Parathyroid adenoma (tissue), 2 donors: ENCODE data around the gene IGF2BP1.

Experiments
- H2AFZ ChIP-seq: fragments of 300-600 bp; sonication (generic); one replicate; pipeline ENCODE4 v1.7.0; 2017; ENCODE audit warnings: antibody characterized with exemption, mild to moderate bottlenecking
- H3K27ac ChIP-seq: fragments of 300-600 bp; sonication (generic); one replicate; pipeline ENCODE4 v1.7.0; 2017
- H3K27me3 ChIP-seq: fragments of 300-600 bp; sonication (generic); one replicate; pipeline ENCODE4 v1.7.0; 2017; ENCODE audit warnings: low read length; ENCODE audit not compliant: control insufficient read depth, insufficient read depth
- H3K36me3 ChIP-seq: fragments of 300-600 bp; sonication (generic); one replicate; pipeline ENCODE4 v1.7.0; 2017; ENCODE audit warnings: low read length; ENCODE audit not compliant: control insufficient read depth, insufficient read depth
- H3K4me1 ChIP-seq: fragments of 300-600 bp; sonication (generic); one replicate; pipeline ENCODE4 v1.7.0; 2017; ENCODE audit warnings: control low read depth
- H3K4me2 ChIP-seq: fragments of 300-600 bp; sonication (generic); one replicate; pipeline ENCODE4 v1.7.0; 2017; ENCODE audit warnings: low read length
- H3K4me3 ChIP-seq: fragments of 300-600 bp; sonication (generic); one replicate; pipeline ENCODE4 v1.7.0; 2017; ENCODE audit warnings: low read depth, low read length
- H3K79me2 ChIP-seq: fragments of 300-600 bp; sonication (generic); one replicate; pipeline ENCODE4 v1.7.0; 2017; ENCODE audit warnings: control low read depth
- H3K9ac ChIP-seq: fragments of 300-600 bp; sonication (generic); one replicate; pipeline ENCODE4 v1.7.0; 2017; ENCODE audit warnings: mild to moderate bottlenecking
- H3K9me3 ChIP-seq: fragments of 300-600 bp; sonication (generic); one replicate; pipeline ENCODE4 v1.7.0; 2017; ENCODE audit warnings: low read length; ENCODE audit not compliant: control insufficient read depth
- TF ChIP-seq, protein P1 (sequence below): fragments of 300-600 bp; sonication (generic); IDR thresholded peaks from one replicate; pipeline ENCODE4 v1.7.0; 2017; ENCODE audit warnings: antibody characterized with exemption, mild to moderate bottlenecking
- donor health status: primary hyperparathyroidism.

Gene IGF2BP1

GRCh38 chr17:48990882-48991357 is 6.3 kb upstream of the IGF2BP1 start:
- no peak overlapping the region for H3K9ac ChIP-seq
- H3K9me3 ChIP-seq: no peaks in the 10 kb centered on the region
- no peaks in the 10 kb centered on the region for H3K4me1 ChIP-seq
- no peaks in the 10 kb centered on the region for H3K79me2 ChIP-seq
- TF ChIP-seq, protein P1, sequence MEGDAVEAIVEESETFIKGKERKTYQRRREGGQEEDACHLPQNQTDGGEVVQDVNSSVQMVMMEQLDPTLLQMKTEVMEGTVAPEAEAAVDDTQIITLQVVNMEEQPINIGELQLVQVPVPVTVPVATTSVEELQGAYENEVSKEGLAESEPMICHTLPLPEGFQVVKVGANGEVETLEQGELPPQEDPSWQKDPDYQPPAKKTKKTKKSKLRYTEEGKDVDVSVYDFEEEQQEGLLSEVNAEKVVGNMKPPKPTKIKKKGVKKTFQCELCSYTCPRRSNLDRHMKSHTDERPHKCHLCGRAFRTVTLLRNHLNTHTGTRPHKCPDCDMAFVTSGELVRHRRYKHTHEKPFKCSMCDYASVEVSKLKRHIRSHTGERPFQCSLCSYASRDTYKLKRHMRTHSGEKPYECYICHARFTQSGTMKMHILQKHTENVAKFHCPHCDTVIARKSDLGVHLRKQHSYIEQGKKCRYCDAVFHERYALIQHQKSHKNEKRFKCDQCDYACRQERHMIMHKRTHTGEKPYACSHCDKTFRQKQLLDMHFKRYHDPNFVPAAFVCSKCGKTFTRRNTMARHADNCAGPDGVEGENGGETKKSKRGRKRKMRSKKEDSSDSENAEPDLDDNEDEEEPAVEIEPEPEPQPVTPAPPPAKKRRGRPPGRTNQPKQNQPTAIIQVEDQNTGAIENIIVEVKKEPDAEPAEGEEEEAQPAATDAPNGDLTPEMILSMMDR: no peak
- H3K27me3 ChIP-seq: peaks cover 13% of the 10 kb centered on the region
- no peak overlapping the region for H3K4me2 ChIP-seq
- H2AFZ ChIP-seq: no peak overlapping the region
- H3K36me3 ChIP-seq: no peaks in the 10 kb centered on the region
- no peak overlapping the region for H3K27ac ChIP-seq
- no peak overlapping the region for H3K4me3 ChIP-seq

GRCh38 chr17:48992444-48992843 is 4.7 kb upstream of the IGF2BP1 start:
- H2AFZ ChIP-seq: no peak overlapping the region
- TF ChIP-seq, protein P1: no peak
- no peaks in the 10 kb centered on the region for H3K79me2 ChIP-seq
- peaks cover 21% of the 10 kb centered on the region for H3K27me3 ChIP-seq
- H3K4me2 ChIP-seq: no peak overlapping the region
- no peaks in the 10 kb centered on the region for H3K9me3 ChIP-seq
- H3K4me3 ChIP-seq: no peak overlapping the region
- no peak overlapping the region for H3K9ac ChIP-seq
- no peaks in the 10 kb centered on the region for H3K36me3 ChIP-seq
- H3K4me1 ChIP-seq: no peaks in the 10 kb centered on the region
- H3K27ac ChIP-seq: no peak overlapping the region

DNA sequence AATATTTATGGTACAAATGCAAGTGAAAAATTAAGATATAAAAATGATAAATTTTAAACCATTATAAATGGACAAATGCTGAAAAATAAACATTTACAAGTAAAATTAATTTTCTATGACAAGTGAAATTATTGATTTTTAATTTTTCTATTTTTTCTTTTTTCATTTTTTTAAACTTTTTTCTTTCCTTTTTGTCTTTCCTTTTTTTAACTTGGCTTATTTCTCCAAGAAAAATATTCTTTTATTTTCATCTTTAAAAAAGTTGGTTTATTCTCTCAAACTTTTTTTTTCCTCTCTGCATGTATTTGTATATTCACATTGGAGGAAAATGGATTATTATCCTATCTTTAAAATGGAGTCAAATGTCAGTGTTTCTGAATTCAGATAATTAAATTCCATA is 3.9 kb upstream of the IGF2BP1 start:
- no peaks in the 10 kb centered on the region for H3K9me3 ChIP-seq
- no peak overlapping the region for H3K9ac ChIP-seq
- no peak overlapping the region for H3K4me2 ChIP-seq
- no peak overlapping the region for H3K4me3 ChIP-seq
- H3K79me2 ChIP-seq: no peaks in the 10 kb centered on the region
- no peaks in the 10 kb centered on the region for H3K4me1 ChIP-seq
- peaks cover 29% of the 10 kb centered on the region for H3K27me3 ChIP-seq
- no peak overlapping the region for H2AFZ ChIP-seq
- H3K36me3 ChIP-seq: no peaks in the 10 kb centered on the region
- H3K27ac ChIP-seq: no peak overlapping the region
- TF ChIP-seq, protein P1: no peak

- no peaks in the 10 kb centered on the region for H3K79me2 ChIP-seq
- H2AFZ ChIP-seq: no peak overlapping the region
- no peak overlapping the region for H3K9ac ChIP-seq
- no peaks in the 10 kb centered on the region for H3K36me3 ChIP-seq
- no peak overlapping the region for H3K4me2 ChIP-seq
- no peaks in the 10 kb centered on the region for H3K4me1 ChIP-seq
- TF ChIP-seq, protein P1: no peak
- no peak overlapping the region for H3K27ac ChIP-seq
- H3K4me3 ChIP-seq: no peak overlapping the region
- no peaks in the 10 kb centered on the region for H3K9me3 ChIP-seq
- H3K27me3 ChIP-seq: peaks cover 32% of the 10 kb centered on the region
Observed at GRCh38 chr17:48993951-48994350, 3.2 kb upstream of the IGF2BP1 start.

DNA sequence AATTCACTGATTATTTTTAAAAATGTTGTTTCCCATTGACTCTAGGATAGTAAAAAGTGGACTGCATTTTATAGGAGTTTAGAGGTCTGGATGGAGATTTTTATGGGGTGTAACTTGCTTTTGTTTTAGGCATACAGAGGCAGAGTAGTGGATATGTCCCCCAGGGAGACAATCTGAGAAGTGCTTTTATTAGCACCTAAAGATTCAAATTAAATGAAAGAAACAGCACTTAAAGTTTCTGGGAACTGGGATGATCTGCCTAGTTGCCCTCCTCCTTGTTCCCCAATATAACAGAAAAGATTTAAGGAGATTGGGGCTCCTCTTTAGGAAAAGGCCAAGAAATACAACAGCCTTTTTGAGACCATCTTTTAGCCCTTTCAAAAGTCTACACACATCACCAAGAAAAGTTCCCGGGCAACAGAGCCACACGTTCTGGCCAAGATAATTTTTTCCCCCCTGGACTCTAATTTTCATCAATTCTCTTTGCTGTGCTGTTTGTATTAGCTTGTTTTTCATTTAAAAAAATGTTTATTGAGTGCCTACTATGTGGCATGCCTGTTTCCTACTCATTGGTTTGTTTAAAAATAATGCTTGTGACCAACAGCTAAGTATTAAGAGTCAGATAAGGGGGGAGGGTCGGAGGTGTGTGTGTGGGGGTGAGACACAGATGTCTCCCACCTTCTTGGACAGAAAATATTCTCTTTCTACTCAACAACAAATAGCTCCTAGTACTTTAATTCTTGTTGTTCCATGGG is 2.5 kb upstream of the IGF2BP1 start:
- Histone ChIP-seq H3K4me2 (no peak overlapping the region), H3K36me3 (no peaks in the 10 kb centered on the region), H3K27me3 (peaks cover 32% of the 10 kb centered on the region), H3K9ac (no peak overlapping the region), H3K79me2 (no peaks in the 10 kb centered on the region), H3K27ac (no peak overlapping the region), H3K4me1 (no peaks in the 10 kb centered on the region), H3K9me3 (no peaks in the 10 kb centered on the region), H3K4me3 (no peak overlapping the region), H2AFZ (no peak overlapping the region)
- TF ChIP-seq, protein P1: no peak
